Kidney glomerular epithelial cell (primary cell): ENCODE measurements around the gene CMTM8.

Experiments used
- DNase-seq: peaks from one replicate; lab custom pipeline; 2025; lab: John Stamatoyannopoulos, UW

Gene CMTM8

GRCh38 chr3:32280262-32280910, 41.9 kb downstream of the CMTM8 start:
- no peak for DNase-seq

- no peak for DNase-seq
These were observed 43.2 kb downstream of the CMTM8 start for GRCh38 chr3:32281570-32282106.

- DNase-seq: no peak
These were observed 44.2 kb downstream of the CMTM8 start for GRCh38 chr3:32282578-32283154.

GRCh38 chr3:32283304-32283703, 44.8 kb downstream of the CMTM8 start:
- no peak for DNase-seq

- no peak for DNase-seq
These were observed 46.1 kb downstream of the CMTM8 start for GRCh38 chr3:32284443-32285212.

- DNase-seq: no peak
These were observed 47.4 kb downstream of the CMTM8 start for GRCh38 chr3:32285891-32286290.

- DNase-seq: no peak
These were observed 50.3 kb downstream of the CMTM8 start for GRCh38 chr3:32288819-32289218.

GRCh38 chr3:32290619-32291018, 52.1 kb downstream of the CMTM8 start:
- no peak for DNase-seq

GRCh38 chr3:32292085-32292796, 53.8 kb downstream of the CMTM8 start:
- DNase-seq: no peak

GRCh38 chr3:32293903-32294302, 55.4 kb downstream of the CMTM8 start:
- no peak for DNase-seq

- DNase-seq: peak; percentile 35
These were observed 58.0 kb downstream of the CMTM8 start for GRCh38 chr3:32296251-32297204.

- no peak for DNase-seq
These were observed 58.9 kb downstream of the CMTM8 start for GRCh38 chr3:32297366-32297765.

GRCh38 chr3:32301426-32301825, 62.9 kb downstream of the CMTM8 start:
- no peak for DNase-seq

GRCh38 chr3:32302601-32303398, 64.3 kb downstream of the CMTM8 start:
- no peak for DNase-seq

- DNase-seq: no peak
These were observed 64.9 kb downstream of the CMTM8 start for GRCh38 chr3:32303399-32303747.

- DNase-seq: no peak
These were observed 65.7 kb downstream of the CMTM8 start for GRCh38 chr3:32303977-32304881.

- DNase-seq: no peak
These were observed 66.9 kb downstream of the CMTM8 start for GRCh38 chr3:32305361-32305876.

GRCh38 chr3:32306072-32306471, 67.6 kb downstream of the CMTM8 start:
- DNase-seq: no peak

GRCh38 chr3:32307591-32307990, 69.1 kb downstream of the CMTM8 start:
- no peak for DNase-seq
